PFSK-1 (cell line): Measurements from ENCODE around the gene OXLD1.

Source experiments
- FOXP2 ChIP-seq: optimal IDR thresholded peaks from 2 replicates; pipeline ENCODE3; 2011; ENCODE audit warnings: borderline replicate concordance, control low read depth, inconsistent platforms; ENCODE audit not compliant: insufficient read depth; ENCODE audit errors: extremely low read length, extremely low read depth
- POLR2AphosphoS5 ChIP-seq: IDR thresholded peaks from 2 replicates; pipeline ENCODE4 v1.6.1; 2012; ENCODE audit warnings: low read depth, mild to moderate bottlenecking, control low read depth, low read length, moderate library complexity
- REST ChIP-seq, 2 experiments: IDR thresholded peaks; 2 replicates each; pipeline versions ENCODE4 v1.6.1 to v1.8.0; 2011 to 2012; ENCODE audit warnings: low read depth in 2 of 2, low read length in 2 of 2, control low read depth in 1 of 2, inconsistent platforms in 1 of 2, mild to moderate bottlenecking in 1 of 2, moderate library complexity in 1 of 2; ENCODE audit not compliant: insufficient read depth in 1 of 2
- SIN3A ChIP-seq: IDR thresholded peaks from 2 replicates; pipeline ENCODE4 v1.6.1; 2012; ENCODE audit warnings: mild to moderate bottlenecking, low read length, moderate library complexity, borderline replicate concordance; ENCODE audit not compliant: insufficient read depth
- TAF1 ChIP-seq: IDR thresholded peaks from 2 replicates; pipeline ENCODE4 v1.6.1; 2012; ENCODE audit warnings: low read length, control low read depth, borderline replicate concordance; ENCODE audit not compliant: insufficient read depth

The OXLD1 gene

GRCh38 chr17:81648013-81648706 lies 18.2 kb downstream of the OXLD1 start:
- TF ChIP-seq POLR2AphosphoS5: no peak
- TF ChIP-seq TAF1: no peak
- no peak for TF ChIP-seq REST (IDR thresholded peaks at IDR 0.05; ENCODE audit: insufficient read depth in 1 of 2, low read depth in 2 of 2, low read length in 2 of 2)
- no peak for TF ChIP-seq FOXP2
- no peak for TF ChIP-seq SIN3A

GRCh38 chr17:81647640-81648012 lies 18.8 kb downstream of the OXLD1 start:
- TF ChIP-seq REST (IDR thresholded peaks at IDR 0.05; ENCODE audit: insufficient read depth in 1 of 2, low read depth in 2 of 2, low read length in 2 of 2) (no peak), SIN3A (no peak), POLR2AphosphoS5 (no peak), TAF1 (no peak), FOXP2 (no peak)

- TF ChIP-seq POLR2AphosphoS5: no peak
- TF ChIP-seq TAF1: no peak
- TF ChIP-seq FOXP2: no peak
- TF ChIP-seq SIN3A: no peak
- no peak for TF ChIP-seq REST (IDR thresholded peaks at IDR 0.05; ENCODE audit: insufficient read depth in 1 of 2, low read depth in 2 of 2, low read length in 2 of 2)
These were observed 19.4 kb downstream of the OXLD1 start for GRCh38 chr17:81646869-81647600.

GRCh38 chr17:81644976-81645952 lies 21.1 kb downstream of the OXLD1 start:
- TF ChIP-seq POLR2AphosphoS5: no peak
- TF ChIP-seq REST (IDR thresholded peaks at IDR 0.05; ENCODE audit: insufficient read depth in 1 of 2, low read depth in 2 of 2, low read length in 2 of 2): no peak
- TF ChIP-seq SIN3A: no peak
- no peak for TF ChIP-seq FOXP2
- no peak for TF ChIP-seq TAF1
